Activated T-cell treated with anti-CD3 and anti-CD28 coated beads, Interleukin-2, amount 50 U/mL, for 48 hours (primary cell): ENCODE measurements around the gene ABAT.

ENCODE experiments used
- DNase-seq, 2 experiments: peaks; one replicate each; pipeline ENCODE4 v3.0.0-alpha.2; 2020

Gene ABAT

DNA sequence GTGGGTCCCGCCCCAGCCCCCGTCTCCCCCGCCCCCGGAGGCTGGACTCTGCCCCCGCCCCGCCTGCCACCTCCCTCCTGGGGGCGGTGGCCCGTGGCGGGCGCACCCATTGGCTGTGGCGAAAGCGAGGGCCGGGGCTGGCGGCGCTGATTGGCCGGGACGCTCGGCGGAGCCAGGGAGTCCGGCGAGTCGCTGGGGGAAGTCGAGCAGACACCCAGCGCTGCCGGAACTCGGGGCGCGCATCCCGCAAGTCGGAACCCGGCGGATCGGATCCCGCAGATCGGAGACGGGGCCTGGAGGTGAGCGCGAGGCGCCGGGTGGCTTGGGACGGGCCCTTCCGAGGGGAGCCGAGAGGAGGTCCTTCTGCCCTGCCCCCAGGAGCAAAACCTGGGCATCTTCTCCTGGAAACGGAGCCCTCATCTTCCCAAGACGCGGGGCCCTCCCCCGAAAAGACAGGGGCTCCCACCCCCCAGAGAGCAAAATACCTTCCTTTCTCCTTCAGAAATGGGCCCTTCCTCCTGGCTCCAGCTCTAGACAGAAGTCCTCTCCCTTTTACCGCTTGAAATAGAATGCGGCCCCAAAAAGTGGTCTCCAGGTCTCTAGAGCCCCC is at the start of gene ABAT:
Gene ABAT (plus strand): TSS at position 205 of the 610 bp plus-strand sequence. CDS start 61,123 bp downstream, outside the sequence.
- DNase-seq: peak; percentile 89 to 92

DNA sequence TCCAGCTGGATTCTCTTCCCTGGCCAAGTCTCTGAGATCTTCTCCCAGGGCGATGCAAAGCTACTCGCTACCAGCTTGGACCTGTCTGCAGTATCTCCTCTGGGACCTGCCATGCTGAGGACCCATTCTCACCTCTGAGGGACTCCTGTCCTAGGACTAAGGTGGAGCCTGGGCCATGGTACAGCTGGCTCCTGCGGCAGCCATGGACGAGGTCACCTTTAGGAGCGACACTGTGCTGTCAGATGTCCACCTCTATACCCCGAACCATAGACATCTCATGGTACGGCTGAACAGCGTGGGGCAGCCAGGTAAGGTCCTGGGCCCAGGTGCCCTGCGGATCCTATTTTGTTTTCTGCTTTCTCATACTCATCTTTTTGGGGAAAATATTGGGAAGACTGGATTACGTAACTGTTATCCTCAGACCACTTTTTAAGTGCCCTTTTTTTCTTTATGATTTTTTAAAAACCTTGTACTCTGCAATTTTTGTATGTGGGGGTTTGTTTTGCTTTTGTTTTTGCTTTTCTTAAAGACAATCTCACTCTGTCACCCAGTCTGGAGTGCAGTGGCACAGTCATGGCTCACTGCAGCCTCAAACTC is 48.8 kb upstream of the ABAT start:
- DNase-seq: no peak

DNA sequence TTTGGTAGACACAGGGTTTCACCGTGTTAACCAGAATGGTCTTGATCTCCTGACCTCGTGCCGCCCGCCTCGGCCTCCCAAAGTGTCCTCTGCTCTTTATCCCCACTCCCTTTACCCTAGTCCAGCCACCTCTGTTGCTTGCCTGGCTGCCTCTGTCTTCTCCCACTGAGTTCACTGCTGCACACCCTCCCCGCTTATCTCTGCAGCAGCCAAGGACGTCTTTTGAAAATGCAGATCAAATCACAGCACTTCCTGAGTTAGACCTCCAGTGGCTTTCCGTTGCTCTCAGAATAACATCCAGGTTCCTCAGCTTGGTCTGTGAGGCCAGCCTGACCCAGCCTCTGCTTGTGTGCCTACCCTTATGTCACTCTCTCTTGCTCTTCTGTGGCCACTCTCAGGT is 47.5 kb upstream of the ABAT start:
- DNase-seq: no peak

DNA sequence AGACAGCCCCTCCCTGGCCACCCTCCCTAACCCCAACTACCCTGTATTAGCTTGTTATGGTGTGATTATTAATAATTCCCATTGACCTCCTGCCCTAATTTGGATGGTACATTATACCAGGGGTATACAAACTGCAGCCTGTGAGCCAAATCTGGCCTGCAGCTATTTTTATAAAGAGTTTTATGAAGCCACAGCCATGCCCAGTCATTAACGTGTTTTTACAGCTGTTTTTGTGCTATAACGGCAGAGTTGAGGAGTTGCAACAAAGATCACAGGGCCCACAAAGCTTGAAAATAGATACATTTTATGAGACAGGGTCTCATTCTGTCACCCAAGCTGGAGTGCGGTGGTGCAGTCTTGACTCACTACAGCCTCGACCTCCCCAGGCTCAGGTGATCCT is 47.0 kb upstream of the ABAT start:
- DNase-seq: no peak

DNA sequence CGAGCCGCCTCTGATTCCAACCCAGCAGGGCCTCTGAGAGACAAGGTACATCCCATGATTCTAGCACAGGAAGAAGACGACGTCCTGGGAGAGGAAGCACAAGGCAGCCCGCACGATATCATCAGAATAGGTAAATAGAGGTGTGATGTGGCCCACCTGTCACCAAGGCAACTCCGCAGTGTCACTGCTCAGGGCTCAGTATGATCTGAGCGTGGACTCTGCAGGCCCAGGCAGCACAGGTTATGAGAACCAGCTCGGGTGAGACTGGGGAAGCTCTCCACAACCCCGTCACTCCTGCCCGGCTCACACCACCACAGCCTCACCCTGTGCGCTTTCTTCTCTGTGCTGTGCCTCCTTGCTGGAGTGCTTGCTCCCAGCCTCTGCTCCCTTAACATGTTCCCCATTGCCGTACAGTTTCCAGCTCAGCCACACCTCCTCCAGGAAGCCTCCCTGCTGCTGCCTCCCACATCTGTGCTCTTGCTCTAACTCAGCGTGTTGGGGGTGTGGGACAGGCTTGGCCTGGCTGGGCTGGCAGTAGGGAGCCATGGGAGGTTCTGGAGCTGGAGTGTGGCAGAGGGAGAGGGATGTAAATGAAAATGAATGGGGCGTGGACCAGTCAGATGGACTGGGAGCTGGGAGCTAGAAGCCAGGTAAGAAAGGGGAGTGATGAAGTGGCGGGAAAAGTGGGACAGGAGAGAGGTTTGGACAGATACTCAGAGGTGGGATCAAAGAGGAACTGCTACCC is 45.3 kb upstream of the ABAT start:
- DNase-seq: no peak

DNA sequence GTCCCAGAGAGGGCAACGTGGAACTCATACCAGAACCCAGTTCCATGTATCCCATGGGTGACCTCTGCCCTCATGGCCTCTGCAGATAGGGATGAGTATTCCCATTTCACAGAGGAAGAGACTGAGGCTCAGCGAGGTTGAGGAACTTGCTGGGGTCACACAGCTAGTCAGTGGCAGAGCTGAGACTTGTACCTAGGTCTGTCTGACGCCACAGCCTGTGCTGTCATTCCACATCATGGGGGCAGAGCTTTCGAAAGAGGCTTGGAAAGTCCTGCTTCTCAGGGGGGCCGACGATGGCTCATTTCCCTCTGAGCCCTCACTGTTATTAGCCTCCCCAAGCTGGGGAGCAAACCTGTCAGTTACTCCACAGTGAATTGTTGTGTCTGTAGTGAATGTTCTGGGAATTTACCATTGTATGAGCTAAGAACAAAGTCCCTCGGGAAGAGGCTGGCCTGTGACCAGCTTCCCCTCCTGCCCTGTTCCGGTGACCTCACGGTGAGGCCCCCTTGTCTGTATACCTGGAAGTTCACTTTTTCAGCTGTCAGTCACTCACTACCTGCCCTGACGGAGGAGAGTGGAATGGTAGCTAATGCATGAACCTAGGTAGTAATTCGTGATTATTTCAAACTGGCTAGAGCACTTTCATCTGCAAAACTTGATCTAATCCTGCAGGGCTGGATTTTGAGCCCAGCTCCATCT is 44.0 kb upstream of the ABAT start:
- no peak for DNase-seq

DNA sequence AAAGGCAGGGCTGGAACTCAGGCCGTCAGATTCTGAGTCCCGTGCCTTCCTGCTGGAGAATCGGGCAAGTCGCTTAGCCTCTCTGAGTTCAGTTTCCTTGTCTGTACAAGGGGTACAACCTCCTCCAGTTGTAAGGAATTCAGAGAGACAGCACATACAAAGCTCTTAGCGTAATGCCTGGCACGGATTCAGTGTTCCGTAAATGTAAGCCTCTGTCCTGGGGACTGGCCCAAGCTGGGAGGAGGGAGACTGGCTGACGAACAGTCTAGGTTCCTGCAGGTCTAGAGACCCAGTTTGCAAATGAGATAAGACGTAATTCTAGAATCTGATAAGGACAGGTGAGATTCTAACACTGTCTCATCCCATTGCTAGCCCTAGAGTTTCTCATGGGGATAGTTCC is 43.0 kb upstream of the ABAT start:
- no peak for DNase-seq

DNA sequence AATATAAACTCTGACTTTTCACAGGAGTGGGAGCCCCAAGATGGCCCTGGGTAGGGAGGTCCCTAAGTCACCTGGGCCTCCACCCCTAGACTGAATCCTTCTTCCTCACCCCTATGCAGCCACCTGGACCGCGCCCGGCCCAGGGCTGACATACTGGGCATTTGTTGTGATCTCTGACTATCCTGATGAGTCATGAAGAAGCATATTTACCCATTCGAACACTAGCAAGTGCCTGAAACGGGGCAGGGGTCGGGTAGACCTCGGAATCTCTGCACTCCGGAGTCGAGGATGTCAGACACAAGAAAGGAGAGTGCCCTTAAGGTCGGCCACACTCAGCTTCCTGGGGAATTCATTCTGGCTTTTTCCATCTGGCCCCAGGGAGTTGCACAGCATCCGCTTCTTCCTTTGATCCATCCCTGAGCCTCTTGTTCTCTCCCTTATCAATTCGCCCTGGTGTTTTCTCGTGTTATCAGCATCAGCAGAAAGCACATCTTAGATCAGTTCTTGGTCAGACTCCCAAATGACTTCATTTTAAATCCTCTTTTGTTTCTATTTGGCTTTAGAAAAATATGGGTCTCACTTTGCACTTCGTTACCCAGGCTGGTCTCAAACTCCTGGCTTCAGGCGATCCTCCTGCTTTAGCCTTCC is 42.5 kb upstream of the ABAT start:
- DNase-seq: no peak

DNA sequence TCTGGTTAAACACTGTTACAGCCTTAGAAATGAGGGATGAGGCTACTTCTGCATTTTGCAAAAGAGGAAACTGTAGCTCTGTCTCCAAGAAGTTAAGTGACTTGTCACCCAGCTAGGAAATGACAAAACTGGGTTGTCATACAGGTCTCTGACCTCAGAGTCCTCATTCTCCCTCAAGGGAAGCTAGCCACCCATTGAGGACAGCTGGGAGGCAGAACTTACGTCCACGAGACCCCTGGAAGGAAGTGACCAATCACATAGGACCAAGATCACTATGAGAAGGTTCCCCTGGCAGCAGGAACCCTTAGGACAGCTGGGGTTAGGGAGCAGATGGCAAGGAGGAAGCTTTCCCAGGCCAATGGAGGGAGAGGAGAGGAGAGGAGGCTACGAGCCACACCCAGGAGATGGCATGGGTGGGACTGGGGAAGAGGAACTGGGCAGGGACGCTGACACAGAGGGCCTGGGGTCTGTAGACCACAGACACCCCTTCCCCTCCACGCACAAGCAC is 41.7 kb upstream of the ABAT start:
- no peak for DNase-seq

DNA sequence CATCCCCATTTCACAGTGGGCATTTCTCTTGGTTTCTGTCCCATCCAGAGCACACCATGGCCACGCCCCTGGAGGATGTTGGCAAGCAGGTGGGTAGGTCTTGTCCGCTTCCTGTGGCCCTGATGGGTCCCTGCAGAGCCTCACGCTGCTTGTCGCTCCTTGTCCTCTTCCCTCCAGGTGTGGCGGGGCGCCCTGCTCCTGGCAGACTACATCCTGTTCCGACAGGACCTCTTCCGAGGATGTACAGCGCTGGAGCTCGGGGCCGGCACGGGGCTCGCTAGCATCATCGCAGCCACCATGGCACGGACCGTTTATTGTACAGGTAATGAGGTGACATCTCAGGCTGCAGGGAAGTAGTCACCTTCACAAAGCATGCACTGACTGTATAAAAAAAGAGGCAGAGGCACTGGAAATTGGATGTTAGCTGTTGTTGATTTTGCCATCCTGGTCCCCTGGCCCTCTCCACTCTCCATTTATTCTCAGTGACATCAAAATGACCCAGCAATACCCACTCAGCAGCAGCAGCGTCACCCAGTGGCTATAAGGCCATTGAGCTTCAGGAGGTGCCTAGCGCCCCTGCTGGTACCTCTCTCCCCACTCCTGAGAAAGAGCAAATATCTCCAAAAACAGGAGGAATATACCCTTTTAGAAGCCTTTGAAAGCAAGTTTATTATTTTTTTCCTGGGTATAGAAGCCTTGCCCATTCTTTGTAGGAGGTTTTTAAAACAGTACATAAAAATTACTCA is 39.3 kb upstream of the ABAT start:
- DNase-seq: no peak

DNA sequence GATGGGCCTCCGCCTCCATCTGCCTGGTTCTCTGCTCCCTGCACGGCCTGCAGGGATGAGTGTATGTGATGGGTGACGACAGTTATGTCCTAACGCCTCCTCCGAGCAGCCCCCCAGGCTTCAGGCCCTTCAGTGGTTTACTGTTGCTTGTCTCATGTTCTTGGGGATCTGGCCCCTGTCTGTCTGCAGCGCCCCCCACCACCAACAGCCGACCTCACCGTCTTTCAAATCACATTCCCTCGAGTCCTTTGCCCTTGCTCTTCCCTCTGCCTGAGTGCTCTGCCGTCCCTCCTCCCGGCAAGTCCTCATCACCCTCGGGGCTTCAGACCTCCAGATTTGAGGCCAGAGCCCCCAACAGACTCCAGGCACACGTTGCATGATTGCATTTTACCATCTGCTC is 34.7 kb upstream of the ABAT start:
- DNase-seq: no peak

DNA sequence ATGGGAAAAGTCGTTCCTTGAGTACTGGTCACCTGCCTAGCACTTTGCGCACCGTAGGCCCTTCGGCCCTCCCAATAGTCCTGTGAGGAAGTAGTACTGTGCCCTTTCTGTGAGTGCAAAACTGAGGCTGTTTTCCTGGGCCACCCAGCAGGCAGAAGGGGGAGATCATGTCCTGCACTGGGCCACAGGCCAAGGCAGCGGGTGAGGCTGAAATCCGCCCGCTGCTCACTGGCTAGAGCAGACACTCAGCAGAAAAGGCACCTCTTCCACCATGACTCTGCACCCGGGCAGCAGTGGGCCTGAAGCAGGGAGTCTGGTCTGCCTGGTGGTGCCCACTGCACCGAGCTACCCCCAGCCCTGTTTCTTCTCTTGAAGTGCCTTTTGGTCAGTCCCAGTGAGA is 32.7 kb upstream of the ABAT start:
- no peak for DNase-seq

DNA sequence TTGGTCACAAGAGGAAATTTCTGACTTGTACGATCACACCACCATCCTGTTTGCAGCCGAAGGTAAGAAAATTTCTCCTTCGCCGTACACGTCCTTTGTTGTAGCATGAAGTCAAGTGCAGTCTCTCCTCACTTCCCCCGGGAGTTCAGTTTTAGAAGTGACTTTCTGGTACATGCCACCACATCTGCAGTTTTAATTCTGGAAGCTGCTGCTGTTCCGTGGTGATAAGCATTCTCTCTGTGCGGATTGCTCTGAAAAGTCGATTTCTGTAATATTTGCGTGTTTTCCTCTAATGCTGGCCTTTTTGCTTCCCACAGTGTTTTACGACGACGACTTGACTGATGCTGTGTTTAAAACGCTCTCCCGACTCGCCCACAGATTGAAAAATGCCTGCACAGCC is 32.3 kb upstream of the ABAT start:
- no peak for DNase-seq

DNA sequence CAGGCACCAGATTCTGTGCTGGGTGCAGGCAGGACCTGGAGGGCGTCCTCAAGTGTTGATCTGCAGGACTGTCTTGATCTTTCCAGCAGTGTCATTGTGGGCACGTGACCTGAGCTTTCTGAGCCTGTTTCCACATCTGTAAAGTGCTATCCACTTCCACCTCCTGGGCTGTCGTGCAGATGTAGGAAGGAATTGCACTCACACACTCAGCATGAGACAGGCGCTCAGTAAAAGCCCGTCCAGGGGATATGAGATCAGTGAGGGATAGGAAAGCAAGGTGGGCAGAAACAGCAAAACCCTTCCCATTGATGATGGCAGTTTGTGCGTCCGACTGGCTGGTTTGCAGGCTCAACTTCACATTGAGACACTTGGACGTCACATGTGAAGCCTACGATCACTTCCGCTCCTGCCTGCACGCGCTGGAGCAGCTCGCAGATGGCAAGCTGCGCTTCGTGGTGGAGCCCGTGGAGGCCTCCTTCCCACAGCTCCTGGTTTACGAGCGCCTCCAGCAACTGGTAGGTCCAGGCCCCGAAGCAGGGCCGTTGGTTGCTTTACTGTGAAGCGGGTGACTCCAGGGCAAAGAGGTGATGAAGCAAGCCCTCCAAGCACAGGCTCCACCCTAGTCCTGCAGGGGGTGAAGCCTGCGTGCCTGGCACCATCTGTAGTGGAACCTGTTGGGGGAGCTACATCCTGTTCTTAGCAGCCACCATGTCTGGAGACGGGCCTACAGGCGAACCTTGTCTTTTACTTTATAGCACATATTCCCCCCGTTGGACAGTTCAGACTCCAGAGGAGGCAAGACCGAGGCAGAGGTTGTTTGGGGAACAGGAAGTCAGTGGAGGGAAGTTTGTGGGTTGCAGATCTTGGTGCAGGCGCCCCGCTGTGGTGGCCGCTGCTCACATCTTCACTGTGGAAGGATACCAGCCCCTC is 29.9 kb upstream of the ABAT start:
- DNase-seq: peak; percentile 22

DNA sequence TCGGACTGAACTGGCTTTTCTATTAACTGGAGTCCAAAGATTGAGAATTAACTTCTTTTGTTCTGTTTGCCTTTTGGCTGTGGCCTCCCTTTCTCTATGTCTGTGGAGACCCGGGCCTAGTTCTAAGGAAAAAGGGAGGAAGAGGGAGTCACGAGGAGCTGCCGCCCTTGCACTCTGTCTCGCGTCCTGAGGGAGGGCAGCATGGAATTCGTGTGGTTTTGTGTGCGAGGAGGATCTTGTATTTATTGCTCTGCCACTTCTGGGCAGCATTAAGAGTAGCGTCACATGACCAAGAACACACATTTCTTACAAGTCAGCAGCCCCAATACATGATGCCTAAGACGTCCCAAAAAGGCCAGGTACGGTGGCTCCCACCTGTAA is 29.3 kb upstream of the ABAT start:
- DNase-seq: no peak

DNA sequence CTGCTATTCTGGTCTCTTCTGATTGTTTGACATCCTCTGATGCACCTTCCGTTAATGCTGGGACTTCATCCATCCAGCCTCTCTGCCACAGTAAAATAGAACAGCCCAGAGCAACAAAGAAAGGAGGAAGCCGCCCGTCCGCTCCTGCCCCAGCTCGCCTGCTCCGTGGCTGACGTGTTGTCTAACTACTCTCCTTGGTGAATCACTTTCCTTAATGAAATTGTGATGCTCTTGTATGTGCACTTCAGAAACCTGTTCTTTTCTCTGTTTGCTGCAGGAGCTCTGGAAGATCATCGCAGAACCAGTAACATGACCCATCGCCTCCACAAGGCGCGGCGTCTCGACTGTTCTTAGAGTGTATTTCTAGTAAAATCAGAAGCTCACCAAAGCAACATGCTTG is 28.6 kb upstream of the ABAT start:
- DNase-seq: no peak

DNA sequence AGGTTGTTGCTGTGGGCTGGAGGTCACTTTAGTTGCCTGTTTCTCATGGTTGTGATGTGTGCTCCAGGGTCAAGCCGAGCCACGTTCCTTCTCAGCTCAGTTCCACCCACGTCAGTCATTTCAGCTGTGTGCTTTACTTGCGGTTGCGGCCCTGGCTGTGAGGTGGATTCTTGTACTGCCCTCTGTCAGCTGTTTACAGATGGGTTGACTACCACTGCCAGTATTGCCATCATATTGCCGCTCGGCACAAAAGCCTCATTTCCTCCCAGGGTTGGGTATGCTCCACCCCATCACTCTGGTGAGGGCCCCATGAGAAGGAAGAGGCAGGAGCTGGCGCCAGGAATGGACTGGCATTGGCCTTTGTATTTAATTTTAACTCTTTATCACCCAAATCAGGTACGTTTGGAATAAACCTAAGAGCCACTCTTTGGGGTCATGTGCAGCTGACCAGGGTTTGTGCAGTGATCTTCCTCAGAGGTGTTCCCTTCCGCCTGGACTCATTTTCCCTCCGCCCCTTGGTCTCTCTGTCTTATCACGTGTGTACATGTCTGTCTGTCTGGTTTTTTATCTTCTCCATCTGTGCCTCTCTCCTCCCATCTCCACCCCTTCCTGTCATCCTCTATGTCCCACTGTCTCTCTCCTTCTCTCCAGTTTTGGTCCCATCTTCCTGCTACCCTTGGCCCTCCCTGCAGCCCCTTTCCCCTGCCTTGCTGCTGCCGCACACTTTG is 27.9 kb upstream of the ABAT start:
- no peak for DNase-seq

DNA sequence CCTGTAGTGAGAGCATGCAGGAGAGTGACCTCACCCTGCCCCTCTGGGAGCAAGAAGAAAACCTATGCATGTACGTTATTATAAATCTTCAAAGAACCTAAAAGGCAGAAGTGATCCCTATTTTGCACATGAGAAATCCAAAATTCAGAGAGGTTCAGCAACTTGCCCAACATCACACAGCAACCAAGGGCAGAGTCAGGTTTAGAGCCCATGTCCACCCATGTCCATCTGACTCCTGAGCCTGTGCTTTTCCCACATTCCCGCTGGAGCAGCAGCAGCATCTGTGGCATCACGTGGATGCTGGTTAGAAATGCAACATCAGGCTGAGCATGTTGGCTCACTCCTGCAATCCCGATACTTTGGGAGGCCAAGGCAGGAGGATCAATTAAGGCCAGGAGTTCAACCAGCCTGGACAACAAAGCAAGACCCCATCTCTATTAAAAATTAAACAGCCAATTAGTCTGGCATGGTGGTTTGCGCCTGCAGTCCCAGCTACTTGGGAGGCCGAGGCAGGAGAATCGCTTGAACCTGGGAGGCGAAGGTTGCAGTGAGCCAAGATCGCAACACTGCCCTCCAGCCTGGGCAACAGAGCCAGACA is 26.6 kb upstream of the ABAT start:
- DNase-seq: no peak

DNA sequence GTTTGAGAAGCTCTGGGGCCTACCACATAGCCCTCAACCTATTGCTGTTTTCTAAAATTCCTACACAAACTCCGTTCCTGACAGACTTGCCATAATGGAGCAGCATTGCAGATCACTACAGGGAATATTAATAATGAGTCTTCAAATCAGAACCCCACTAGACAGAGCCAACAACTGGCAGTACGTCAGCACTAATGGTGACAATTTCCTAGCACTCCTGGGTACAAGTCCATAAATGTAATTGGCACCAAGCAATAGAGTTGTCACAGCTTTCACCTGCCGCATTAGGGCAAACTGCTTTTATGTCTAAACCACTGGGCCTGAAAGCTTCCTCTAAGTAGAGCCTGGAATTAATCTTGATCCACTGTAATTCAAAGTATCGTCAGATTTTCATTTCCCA is 25.5 kb upstream of the ABAT start:
- DNase-seq: no peak
